GM19467 (cell line): ENCODE results near the gene ZBTB16.

Experiments
- ATAC-seq: cut with Tn5 transposase; IDR thresholded peaks from one replicate; pipeline ENCODE4 v1.9.1; 2021; ENCODE audit warnings: mild to moderate bottlenecking, moderate library complexity; ENCODE audit not compliant: unreplicated experiment

Gene ZBTB16

DNA sequence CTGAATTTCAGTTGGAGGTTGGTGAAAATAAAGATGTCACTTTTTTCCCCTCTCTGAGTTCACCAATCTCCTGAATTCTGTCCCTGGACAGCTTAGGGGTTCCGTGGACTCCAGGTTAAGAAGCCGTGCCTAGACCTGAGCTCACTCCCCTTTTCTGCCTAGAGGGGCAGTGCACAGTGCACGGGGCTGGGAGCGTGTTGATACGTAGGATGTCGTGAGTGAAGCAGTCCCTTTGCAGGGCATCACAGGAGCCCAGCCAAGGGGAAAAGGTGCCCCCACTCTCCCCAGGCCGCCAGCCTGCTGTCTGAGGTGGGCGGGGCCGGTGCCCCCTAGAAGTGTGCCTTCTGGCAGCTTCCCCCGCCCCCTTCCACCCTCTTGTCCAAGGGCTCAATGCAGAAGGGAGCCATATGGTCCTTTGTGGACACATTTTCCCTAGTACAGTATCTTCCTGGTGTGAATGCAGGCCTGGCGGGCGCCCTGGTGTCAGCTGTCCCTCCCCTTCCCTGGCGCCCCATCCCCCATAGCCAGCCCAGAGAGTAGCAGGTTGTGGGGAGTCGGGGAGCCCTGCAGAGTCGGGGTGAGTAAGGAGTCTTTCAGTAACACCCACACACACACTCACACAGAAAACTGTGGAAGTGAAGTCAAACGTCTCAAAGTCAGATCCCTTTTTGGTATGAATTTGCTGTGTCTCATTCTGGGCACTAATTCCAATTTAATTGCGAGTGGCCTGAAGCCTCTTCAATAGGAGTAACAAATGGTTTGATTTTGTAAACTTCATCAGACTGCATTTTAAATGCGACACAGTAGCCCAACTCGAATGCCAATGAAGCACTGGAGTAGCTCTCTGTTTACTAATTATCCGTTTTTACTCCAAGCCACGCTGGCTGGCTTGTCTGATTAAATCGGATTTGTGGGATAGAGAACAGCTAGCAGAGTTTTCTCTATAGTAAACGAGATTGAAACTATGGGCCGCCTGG is 169.2 kb downstream of the ZBTB16 start:
- no peak for ATAC-seq

DNA sequence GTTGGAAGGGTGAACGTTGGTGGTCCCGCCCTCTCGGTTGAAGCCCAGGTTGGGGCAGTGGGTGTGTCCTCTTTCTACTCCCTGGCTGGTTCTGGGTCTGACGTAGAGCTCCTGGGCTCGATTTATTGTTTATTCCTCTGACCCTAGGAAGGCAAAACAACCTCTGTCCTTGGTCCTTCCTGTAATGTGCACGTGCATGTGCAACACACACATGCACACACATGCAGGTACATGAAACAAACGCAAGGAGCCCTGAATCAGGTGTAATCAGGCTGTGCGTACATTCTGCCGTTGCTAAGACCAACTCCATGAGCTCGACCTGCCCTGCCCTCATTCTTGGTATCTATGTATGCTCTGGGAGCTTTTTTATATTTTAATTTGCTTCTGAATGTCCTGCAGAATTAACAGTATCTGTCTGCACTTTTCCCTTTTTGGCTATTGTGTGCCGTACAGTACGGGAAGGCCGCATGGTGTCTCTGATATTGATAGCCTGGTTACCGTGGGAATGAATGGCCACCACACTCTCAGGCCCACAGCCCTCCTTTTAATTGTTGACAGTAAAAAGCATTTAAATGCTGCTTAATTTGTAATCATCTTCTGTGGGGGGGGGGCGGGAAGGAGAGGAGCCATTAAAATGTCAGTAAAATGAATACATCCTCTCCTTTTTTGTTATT is 170.7 kb downstream of the ZBTB16 start:
- no peak for ATAC-seq

DNA sequence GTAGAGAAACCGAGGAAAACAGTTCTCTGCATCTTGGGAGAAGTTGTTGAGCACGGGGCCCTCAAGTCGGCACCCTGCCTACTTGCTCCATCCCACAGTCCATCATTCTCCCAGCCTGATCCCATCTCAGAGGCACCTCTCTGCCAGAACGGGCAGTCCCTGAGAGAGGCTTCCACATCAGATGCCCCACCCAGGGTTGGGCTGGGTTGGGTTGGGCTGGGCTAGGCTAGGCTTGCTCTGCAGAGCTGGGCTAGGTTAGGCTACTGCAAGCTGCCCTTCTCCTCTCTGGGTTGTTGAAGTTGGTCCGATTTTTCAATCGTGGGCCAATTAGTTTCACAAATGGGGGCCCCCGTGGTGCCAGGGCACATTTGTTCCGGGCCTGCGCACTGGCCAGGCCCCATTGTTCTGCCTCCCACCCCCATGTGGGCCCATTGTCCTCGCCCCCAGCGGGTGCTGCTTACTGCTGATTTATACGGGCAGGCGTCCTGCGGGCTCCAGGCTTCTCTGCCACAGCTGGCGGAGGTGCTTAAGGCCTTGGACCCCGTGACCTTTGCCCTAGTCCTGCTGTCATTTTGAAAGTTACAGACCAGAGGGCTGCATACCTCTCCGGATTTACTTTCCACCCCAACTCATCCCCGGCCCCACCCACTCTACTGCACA is 173.0 kb downstream of the ZBTB16 start:
- no peak for ATAC-seq

DNA sequence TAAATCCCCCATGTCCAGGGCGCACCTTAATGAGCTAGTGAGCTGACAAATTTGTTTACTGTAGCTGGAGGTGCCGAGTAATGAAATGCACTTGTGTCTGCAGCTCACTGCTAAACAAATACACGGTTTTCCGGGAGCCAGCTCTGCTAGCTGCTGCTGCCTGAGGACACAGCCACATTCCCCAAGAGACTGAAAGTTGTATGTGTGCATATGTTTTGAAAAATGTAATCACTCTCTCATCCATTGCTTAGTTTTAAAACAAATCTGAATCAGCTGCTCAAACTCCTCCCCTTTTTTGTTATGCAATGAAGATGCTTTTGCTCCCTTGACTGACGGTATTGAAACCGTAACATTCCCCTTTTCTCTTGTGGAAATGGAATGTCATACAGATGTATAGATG is 174.2 kb downstream of the ZBTB16 start:
- no peak for ATAC-seq

DNA sequence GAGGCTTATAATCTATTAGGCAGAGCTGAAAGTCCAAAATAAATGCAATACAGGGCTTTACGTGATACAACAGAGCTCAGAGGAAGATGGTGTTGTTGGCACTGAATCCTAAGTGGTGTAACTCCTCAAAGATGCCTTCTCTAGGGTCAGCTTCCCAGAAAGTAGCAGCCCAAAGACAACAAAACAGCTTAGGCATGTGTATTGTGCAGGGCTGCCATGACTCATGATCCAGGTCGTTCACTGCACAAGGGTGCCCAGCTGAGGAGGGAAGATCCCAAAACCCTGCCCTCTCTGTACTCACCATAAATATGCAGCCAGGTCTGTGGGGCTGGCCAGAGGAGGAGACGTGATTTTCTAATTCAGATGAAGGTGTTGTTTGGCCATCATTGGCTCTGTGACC is 177.3 kb downstream of the ZBTB16 start:
- ATAC-seq: no peak

DNA sequence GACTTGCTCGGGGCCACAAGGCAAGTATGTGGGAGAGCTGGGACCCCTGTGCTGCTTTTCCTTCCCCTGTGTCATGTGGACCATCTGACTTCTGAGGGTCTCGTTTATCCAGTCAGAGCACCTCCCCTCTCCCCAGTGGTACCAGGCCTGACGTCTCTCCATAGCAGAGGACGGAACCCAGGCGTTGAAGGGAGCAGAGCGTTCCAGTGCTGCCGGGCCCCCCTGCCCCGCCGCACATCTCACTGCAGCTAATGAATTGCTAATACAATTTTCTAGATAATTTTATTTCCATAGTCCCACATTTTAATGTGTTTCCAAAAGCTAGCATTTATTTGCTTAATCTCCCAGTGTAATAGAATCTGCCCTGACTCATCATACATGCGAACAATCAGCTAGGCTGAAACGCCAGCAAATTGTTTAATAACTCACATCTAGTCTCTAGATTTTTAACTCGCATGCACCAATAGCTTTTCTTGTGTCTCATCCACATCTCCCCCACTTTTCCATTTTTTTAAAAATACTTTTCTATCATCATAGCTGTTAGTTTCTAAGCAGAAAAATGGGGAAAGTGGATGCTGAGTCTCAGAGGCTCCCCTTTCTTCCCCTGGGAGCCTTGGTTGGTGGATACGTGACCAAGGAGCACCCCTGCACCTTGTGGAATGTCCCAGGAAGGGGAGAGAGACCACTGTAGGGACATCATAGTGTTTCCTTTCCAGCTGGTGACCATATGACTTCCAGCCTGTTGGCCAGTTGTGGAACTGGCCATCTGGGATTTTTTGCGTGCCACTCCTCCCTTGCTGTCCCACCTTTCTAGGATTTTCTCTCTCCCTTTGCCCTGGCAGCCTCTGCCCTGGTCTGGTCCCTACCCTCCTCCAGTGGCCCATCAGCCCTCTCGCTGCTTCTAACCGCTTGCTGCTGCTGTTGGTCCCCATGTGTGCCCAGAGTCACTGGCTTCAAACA is 178.1 kb downstream of the ZBTB16 start:
- ATAC-seq: no peak

DNA sequence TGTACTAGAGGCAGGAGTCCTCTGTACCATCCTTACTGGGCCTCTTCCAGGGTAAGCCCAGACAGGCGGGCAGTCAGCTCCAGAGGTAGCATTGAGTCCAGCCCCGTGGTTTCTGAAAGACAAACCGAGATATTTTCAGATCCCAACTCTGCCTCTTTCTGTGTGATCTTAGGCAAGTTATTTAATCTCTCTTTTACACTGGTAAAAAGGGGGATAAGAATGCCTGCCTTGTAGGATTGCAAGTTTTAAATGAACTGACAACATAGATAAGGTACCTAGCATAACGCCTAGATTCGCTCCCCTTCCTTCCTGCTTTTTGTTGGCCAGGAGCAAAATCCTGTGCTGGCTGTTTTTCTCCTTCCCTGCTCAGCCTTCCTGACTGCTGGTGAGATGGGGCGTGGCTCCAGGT is 180.2 kb downstream of the ZBTB16 start:
- no peak for ATAC-seq

DNA sequence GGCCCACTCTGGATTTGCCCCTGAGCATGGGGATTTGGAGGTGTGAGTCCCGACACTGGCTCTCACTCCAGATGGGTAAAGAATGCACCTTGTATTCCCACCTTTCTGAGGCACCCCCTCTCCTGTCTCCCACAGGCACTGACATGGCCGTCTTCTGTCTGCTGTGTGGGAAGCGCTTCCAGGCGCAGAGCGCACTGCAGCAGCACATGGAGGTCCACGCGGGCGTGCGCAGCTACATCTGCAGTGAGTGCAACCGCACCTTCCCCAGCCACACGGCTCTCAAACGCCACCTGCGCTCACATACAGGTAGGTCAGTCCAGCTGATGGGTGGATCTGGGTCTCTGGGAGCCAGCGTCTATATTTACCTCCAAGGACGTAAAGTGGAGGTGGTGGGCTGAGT is 182.5 kb downstream of the ZBTB16 start:
- ATAC-seq: no peak

DNA sequence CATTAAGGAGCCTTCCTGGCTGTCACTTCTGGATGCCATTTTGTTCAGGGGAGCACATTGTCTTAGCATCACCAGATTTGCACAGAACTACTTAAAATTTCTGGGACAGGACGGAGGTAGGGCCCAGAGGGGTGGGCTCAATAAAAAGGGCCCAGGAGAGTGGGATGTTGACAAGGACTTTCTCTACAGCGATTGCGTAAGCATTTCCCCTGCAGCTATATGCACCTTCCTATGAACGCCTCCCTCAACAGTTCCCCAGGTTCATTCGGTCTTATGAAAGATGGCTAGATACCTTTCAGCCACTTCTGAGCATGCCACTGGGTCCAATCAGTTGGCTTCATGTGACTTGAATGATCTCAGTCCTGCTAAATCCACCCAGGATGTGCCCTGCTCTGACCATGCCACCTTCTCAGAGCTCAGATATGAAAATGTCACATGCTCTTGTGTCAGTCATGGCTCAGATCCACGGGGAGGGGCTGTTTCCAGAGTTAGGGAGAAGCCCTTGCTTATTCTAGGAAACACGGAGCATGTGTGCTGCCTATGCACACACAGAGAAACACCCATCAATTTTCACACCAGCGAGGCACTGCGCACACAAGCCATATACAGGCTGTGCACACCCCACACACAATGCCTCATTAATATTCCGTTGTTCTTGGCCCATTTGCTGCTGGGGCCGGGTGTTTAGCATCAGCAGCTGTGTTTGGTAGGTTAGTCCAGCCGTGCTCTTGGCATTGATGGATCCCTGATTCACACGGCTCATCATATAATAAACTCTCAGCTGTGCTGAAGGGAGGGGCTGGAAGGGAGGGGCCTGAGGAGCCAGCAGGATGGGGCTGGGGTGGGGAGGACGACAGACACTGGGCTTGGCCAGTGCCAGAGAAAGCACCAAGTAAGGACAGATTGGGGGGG is 184.2 kb downstream of the ZBTB16 start:
- ATAC-seq: no peak

DNA sequence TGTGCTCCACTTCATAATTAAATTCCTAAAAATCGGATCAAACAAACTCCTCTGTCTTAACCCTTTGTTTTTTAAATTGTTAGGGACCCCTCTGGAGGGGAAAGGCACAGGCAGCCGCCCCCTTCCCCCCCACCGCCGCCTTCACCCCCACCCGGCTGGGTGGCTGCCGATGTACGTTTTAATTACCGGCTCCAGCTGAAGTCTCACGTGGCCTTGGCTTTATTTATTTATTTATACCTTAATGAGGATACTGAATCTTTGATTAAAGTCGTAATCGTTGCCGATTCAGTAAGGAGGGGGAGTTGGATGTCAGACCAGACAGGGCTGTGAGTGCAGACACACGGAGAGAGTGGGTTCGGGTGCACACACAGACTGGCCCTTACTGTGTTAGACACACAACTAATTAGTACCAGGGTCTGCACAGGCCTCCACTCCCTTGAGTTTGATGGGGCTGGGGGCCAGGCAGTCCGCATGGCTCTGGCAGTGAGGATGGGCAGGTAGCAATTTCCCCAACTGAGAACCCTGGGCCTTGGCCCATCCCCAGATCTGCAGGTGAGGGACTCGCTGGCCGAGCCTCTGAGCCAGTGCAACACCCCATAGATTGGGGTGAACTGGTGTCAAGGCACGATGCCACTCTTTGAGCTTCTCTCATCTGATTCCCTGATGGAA is 185.3 kb downstream of the ZBTB16 start:
- no peak for ATAC-seq

DNA sequence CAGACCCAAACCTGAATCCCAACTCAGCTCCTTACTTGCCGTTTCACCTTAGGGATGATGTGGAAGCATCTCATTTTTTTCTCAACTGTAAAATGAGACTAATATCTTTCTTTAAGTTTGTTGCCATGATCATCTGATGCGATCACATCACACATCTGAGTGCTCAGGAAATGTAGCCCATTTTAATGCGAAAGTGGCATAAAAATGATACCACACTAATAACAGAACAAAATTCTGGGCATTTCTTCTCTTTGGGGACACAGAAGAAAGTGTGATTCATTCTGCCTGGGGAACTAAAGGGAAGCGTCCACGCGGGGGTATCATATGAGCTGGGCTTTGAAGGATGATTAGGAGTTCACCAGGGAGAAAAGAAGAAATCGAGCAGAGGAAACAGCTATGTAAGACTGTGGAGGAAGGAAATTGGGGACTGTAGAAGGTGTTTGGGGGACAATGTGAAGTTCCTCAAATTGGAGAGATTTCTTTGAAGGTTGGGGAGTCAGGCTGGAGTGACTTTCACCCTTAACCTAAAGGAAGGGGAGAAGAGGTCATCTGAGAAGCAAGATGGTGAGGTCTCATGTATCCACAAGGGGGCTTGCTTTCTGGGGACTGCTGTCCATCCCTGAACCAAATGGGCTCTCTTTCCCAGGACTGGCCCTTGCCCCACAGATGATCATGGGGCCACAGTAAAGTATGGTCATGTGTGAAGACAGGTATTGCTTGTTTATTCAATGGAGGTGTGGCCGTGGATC is 187.0 kb downstream of the ZBTB16 start:
- no peak for ATAC-seq

DNA sequence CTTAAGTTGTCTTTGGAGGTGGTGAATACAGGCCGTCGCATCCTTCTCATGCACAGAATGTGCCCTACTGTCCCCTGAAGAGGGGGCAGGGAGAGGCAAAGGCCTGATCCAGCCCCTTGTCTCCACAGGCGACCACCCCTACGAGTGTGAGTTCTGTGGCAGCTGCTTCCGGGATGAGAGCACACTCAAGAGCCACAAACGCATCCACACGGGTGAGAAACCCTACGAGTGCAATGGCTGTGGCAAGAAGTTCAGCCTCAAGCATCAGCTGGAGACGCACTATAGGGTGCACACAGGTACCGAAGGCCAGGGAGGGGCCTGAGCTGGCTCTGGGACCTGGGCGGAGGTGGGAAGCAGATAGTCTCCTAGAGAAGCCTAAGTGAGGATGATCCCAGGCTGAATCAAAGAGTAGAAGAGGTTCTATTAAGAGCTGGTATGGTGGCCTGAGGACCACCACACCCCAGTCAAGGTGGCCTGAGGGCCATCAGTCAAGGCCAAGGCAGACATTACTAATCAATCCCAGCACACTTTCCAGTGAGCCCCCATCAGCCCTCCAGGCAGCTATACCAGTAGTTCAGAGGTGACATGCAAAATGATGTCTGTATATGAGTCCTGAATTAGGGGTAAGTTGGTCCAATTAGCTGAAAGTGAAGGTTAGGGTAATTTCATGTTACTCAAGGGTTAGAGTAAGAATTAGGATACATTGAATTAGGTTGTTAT is 187.7 kb downstream of the ZBTB16 start:
- no peak for ATAC-seq

DNA sequence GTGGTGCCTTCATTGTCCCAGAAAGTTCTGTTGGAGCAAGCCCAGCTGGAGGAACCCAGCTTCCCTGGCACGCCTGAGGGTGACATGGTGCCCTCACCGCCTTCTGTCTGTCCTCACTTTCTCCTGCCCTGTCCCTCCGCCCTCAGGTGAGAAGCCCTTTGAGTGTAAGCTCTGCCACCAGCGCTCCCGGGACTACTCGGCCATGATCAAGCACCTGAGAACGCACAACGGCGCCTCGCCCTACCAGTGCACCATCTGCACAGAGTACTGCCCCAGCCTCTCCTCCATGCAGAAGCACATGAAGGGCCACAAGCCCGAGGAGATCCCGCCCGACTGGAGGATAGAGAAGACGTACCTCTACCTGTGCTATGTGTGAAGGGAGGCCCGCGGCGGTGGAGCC is 190.7 kb downstream of the ZBTB16 start:
- ATAC-seq: no peak

DNA sequence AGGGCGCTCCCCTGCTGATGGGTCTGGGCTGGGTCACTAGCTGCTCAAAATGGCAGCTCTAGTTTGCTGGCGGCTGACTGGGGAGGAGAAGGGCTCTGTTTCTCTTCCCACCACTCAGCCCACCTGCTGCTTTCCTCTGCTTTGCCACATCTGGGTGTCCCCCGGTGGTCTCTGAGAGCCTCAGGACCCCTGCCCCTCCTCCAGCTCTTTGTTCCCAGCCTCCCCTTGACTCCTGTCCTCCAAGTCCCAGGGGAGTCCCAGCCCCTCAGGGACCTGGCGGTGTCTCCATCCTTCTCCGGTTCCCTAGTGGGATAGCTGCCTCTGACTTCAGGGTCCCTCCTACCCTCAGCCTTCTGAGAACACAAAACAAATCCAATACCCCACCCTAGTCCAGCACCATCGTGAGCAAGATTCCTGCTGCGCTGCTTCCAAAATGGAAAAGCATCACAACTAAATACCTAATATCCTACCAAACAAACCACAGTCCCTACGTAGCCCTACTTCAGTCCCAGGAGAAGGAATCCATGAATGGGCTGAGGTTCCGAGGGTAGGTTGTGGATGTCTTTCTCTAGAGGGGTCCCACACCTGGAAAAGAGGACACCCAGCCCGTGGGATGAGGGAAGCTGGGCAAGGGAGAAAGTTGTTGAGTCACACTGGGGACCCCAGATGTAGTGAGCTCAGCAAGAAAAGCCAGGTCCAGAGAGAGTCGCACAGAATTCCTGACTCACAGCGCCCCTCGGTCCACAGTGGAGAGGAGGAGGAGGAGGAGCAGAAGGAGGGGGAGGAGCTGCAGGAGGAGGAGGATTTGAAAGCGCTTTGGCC is 191.7 kb downstream of the ZBTB16 start:
- ATAC-seq: no peak

DNA sequence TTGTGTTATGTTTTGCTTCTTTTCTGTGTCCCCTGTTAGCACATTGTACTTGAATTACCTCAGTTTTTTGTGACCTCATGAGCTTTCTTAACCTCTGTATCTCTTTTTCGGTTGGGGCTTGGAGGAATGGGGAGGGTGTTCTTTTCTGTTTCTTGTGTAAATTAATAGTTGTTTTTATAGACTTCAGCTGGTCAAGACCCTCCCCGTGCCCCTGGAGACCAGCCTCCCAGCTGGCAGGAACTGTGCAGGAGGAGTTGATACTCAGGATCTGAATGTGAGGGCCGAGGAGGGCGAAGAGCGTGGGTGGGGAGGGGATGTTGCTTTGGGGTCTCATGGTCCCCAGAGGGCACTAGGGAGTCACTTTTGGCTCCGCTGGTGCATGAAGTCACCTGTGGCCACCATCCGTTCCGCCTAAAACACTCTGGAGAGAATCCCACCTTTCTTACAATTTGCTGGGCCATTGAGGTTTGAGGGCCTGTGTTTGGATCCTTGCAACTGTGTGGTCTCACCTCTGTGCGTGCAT is 192.4 kb downstream of the ZBTB16 start:
- no peak for ATAC-seq

DNA sequence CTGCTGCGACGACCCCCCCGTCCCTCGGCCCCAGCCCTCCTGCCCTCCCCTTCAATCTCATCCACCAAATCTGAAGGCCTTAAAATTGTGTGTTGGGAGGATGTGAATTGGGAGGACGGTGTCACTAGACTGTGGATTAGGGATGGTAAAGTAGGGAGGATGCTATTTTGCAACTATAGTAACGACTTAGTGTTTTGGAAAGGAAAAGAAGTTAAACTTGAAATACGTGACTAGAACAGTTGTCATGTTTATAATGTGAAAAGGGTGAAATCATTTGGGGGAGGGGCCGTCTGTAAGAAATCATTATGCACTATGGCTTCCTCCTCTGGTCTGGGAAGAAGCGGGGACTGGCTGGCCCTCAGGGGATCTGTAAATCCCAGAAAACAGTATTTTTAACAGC is 193.3 kb downstream of the ZBTB16 start:
- no peak for ATAC-seq

DNA sequence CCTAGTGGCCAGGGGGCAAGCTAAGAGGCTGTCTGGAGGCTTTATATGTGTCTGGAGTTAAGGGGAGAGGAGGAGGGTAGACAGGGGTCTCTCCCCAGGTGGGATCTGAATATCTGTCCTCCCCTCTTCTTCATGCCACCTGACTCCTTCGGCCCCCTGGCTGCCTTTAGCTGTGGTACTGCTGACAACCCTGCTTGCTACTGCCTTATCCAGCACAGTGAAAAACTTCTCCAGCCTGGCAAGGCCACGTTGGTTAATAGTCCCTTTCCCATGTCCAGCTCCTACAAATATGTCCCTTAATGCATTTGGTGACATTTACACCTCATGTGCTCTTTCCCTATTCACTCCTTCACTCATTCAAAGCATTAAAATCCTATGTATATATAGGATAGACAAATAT is 194.3 kb downstream of the ZBTB16 start:
- no peak for ATAC-seq
